ENCODE data around the gene MDFI.

Gene MDFI

DNA sequence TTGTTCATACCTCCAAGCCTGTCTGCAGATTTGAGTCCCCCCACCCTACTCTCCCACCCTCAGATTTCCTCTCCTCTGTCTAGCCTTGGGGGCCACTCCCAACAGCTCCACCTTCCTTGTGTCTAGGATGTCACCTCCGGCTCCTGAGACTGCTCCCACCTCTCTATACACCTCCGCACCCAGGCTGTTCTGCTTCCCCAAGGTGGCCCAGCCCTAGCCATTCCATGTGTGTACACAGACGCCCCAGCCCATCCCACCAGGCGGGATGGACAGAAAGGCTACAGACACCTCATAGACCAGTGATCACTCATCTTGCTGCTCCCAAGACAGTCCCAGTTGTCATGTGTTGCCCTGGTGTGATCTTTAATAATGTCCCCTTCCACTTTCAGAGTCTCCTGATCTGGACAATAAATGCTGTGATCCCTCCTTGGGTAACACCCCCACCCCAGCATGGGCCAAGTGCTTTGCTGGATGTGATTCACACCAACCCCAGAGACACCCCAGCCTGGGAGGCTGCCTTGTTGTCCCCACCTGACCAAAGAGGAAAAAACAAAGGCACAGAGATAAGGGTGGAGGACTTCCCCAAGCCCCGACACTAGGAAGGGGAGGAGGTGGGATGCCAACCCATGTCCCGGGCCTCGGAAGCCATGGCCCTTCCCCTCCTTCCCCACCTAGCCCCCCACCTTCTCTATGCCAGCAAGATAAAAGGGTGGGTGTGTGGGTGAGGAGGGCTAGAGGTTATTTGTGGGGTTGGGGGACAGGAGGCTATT is 36.1 kb downstream of the MDFI start:
- no peak for DNase-seq

DNA sequence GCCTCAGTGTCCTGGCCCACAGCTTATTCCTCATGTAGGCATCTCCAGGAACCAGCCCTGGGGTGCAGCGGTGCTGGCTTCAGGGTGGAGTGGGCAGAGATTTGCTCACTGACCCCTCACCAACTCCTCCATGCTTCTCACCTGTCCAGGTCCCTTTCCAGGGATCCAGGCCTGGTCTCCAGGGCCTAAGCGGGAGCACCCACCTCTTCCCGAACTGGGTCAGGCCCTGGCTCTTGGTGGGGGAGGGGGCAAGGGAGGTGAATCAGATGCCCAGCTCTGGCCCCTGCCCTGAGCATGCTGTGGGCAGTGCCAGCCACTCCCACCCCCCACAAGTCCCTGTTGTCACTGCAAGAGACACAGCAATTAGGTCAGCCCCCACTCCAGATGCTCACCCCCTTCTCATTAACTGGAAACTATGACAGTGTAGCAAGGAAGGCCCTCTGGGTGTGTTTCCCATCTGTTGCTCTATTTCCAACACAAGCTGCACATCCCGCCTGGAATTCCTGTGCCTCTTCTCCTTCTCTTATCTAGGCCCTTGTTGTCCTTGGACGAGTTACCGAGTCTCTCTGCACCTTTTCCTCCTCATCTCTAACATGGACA is 37.0 kb downstream of the MDFI start:
- no peak for DNase-seq

DNA sequence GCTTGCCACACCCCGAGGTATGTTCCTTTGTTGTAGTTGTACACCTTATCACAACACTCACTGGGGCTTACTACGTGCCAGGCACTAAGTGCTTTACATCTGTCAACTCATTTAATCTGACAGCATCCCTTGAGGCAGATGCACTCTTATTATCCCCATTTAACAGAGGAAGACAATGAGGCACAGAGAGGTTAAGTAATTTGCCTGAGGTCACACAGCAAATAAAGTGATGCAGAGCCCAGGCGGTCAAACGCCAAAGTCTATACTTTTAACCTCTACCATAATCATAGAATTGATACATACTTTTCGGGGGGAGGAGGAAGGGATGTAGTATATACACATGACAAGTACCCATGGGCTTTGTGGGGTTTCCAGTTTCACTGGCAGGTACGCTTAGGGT is 37.7 kb downstream of the MDFI start:
- DNase-seq: no peak

DNA sequence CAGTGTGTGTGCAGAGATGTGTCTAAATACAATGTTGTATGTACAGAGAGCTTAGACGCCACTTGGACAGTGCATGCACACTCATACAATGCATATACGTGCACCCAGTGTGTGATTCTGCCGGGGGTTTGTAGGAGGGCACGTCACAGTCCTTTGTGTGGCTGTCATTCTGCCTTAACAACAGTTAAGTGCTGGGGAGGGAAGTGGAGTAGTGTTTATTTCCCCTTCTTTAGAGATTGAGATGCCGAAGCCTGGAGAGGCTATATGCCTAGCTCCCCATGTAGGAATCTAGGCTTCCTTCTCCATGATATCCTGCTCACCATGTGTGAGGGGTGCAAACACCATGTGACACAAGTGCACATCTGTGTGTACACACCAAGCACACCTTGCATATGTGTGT is 38.2 kb downstream of the MDFI start:
- DNase-seq: no peak

DNA sequence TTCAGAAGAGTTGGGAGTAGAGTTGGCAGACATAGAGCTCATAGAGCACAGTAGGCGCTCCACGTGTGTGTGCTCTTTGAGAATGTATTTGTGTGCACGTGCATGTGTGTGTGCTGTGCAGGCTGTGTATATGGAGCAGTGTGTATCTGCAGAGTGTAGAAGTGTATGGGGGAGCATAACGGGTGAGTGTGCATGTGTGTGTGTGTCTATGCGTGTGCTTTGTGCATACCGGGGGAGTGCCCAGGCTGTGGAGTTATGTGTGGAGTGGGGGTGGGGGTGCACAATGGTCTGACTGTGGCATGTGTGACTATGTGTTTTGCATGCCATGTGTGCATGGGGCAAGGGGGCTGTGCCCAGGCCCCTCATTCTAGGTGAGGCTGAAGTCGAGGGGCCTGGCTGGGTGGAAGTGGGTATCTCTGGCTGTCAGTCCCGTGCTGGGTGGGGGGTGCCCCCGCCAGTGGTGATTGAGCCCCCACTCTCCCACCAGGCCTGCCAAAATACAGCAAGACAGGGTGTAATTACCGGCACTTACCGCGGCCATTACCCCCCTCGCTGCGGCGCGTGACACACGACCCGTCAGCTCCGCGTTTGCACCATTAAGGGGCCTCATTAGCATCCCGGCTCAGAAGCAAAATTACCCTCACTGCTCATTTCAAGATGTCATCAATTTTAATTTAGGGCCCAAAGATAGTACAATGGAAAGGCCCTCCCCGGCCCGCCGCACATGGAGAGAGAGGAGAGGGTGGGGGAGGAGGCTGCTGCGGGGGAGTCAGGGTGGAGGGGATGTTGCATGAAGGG is 39.1 kb downstream of the MDFI start:
- DNase-seq: no peak

- DNase-seq: no peak
These were observed 40.3 kb downstream of the MDFI start for GRCh38 chr6:41678511-41679084.

DNA sequence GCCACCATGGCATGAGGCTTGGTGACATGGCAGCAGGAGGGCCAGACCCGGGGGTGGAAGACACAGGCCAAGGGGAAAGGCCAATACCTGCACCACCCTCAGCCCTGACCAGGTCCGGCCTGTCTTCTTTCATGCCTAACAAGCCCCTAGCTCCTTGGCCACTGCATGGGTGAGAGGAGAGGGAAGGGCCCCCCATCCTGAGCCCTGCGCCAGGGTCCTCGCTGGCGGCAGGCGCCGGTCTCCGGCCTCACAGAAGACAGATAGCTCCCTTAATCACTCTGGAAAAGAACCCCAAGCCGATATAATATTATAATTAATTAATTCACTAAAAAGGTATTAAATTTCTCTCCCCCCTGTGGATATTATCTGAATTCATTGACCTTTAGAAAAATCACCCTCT is 41.4 kb downstream of the MDFI start:
- no peak for DNase-seq

- no peak for DNase-seq
These were observed 42.1 kb downstream of the MDFI start for GRCh38 chr6:41680182-41680965.

DNA sequence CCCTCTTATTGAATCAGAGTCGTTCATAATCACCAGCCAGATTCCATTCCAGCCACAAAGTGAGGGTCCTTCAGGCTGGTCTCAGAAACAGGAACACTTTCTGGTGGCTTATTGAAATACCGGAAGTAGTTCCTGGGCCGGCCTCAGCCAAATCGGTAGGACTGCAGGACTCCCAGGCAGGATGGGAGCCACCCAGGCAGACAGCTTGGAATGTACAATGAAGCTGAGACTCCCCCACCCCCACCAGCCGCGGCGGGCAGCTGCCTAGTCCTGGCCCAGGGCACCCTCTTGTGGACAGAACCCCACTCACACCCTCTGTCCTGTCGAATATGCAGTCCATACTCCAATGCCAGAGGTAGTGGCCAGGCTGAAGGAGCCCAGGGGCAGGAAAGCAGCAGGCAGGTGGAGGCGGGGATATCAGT is 43.8 kb downstream of the MDFI start:
- DNase-seq: peak; percentile 59 to 68

DNA sequence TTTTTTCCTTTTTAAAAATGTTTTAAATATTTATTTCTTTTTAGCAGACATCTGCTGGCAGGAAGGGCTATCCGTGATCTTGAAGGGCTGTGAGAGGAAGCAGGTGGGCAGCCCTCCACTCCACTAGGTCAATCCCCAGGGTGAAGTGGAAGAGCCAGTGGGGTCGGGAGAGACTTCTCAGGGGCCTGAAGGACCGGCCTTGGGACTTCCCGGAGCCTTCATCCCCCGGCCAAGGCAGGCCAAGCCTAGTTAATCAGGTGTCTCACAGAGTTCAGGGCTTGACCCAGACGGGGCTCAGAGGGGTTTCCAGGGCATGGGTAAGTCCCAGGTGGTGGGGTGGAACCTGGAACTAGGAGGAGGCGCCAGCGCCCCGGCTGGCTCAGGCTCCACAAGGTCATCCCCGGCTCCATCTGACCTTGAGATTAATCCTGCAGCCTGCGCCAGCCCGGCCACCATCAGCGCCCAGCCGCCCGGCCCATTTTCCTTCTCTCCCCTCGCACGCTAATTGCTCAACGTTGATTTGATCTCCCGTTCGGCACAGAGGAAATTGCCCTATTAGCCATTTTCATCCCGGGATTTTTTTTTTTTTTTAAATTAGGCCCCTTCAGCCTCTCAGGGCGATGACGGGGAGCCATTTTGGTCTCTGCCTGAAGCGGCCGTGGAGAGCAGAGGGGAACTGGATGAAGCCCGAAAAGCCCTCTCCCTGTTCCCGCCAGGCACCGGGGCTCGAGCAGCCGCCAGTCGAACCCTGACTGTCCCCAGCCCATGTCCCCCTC is 44.4 kb downstream of the MDFI start:
- DNase-seq: no peak

DNA sequence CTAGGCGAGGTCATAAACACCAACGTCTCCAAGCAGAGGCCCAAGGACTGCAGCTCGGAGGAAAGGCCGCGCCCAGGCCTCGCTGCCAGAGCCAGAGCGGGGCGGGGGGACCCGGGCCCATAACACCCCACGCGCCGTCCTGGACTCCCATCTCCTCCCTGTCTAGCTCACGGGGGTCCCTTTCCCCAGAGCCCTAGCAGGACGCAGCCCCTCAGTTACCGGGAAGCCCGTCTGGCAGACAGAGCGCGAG is 44.9 kb downstream of the MDFI start:
- no peak for DNase-seq

GRCh38 chr6:41683523-41684310 is 45.4 kb downstream of the MDFI start:
- peak; percentile 73 to 74 for DNase-seq

- no peak for DNase-seq
These were observed 46.3 kb downstream of the MDFI start for GRCh38 chr6:41684311-41685180.

DNA sequence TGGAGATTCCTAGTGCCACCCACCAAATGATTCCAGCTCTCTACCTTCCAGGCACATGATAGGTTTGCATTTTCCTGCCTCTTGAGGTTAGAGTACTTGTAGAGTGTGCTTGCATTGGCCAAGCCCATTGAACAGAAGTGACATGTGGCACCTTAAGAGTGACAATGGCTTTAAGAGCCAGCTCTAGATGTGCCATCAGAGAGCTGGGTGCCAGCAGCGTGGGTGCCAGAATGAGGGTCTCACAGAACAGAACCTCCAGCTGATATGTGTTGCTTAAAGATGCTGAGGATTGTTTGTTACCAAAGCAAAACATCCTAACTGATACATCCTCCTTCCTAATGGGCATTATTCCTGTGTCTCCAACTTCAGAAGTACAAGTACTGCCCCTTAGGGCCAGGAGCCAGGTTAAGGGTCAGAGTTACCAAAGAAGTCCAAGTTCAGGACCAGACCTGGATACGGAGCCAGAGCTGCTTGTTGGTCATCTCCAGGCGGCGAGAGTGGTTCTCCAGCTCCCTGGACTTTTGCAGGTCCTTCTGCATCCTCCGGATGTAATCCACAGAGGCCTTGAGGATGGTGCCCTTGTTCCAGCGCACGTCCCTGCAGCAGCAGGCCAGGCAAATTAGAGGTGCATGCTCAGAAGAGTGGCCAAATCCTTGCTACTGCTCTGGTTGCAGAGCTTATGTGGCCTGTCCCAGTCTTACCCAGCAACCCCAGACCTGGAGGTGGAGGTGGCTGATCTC is 47.5 kb downstream of the MDFI start:
- no peak for DNase-seq

GRCh38 chr6:41687501-41688175 is 49.4 kb downstream of the MDFI start:
- DNase-seq: no peak

DNA sequence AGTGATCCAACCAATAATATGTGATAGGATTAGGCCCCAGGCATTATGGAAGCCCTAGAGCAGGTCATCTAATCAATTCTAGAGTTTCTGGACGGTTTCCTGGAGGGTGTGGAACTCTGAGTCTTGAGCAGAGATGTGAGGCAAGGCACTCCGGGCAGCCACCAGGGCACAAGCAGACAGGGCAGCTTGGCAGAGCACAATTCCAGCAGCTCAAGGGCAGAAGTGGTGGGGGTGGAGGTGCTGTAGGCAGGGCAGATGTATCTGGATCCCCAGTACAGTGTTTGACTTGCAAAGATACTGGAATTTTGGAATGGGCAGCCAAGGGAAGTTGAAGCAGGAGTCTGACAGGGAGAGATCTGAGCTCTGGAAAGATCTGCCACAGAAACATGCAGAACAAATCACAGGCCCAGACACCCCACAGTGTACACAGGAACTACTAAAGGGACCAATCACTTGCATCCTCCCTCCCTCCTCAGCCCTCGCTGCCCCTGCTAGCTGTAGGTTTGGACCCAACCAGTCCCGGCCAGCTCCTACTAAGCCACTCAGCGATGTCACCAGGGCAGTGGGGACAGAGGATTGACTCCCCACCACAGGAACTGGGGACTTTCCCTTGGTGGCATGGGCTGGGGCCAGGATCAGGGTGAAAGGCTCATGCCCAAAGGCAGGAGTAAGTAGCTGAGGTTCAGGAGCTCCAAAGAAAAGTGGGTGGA is 50.1 kb downstream of the MDFI start:
- DNase-seq: no peak

DNA sequence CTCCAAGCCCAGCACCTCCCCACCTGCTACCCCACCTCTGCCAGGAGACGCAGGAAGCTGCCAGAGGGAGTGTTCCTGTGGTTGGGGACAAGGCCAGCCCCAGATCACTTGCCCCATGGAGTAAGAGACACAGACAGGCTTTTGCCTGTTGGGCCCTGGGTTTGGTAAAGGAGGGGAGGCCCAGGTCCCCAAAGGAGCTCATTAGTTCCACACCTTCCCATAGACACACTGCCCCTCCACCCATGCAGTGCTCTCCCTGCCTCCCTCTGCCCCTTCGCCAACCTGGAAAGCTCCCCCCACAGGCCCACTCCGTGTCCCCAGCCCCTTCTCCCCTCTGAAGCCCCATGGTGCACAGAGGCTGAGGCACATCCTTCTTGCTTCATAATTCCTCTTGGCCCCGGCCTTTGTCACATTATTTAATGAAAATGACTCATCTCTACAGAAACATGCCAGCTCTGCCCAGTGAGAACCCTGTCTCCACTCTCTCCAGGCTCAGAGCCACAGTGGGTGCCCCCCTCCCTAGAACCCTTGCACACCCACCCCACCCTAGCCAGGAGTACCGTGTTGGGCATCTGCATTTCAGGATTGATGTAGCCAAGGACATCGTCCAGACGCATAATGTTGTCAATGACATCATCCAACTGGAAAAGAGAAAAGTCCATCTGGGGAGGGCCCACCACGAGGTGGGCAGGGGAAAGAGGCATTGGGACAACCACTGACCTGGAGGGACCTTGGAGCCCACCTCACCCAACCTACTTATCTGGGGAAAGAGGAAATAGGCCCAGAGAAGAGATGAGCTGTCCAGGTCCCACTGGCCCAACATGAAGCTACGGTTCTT is 51.1 kb downstream of the MDFI start:
- no peak for DNase-seq
